GM19395 (cell line): ENCODE data around the gene POLR2E.

ENCODE experiments used
- ATAC-seq: cut with Tn5 transposase; IDR thresholded peaks from one replicate; pipeline ENCODE4 v1.9.1; 2021; ENCODE audit warnings: mild to moderate bottlenecking, moderate library complexity; ENCODE audit not compliant: unreplicated experiment

The POLR2E gene

DNA sequence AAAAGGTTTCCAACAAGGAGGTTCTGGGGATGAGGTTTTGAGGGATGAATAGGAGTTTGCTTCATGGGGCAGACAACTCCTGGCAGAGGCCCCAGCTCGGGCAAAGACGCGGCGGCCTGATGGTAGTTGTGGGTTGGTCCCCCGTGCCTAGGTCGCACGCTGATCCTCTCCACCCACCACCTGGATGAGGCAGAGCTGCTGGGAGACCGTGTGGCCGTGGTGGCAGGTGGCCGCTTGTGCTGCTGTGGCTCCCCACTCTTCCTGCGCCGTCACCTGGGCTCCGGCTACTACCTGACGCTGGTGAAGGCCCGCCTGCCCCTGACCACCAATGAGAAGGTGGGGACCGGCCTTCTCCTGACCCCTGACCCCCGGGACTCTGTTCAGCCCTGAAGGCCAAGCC lies 43.4 kb downstream of the POLR2E start:
- ATAC-seq = no peak

- no peak for ATAC-seq
Measured at GRCh38 chr19:1050989-1051788, 44.0 kb downstream of the POLR2E start.

GRCh38 chr19:1049800-1050199 lies 45.4 kb downstream of the POLR2E start:
- ATAC-seq = no peak

DNA sequence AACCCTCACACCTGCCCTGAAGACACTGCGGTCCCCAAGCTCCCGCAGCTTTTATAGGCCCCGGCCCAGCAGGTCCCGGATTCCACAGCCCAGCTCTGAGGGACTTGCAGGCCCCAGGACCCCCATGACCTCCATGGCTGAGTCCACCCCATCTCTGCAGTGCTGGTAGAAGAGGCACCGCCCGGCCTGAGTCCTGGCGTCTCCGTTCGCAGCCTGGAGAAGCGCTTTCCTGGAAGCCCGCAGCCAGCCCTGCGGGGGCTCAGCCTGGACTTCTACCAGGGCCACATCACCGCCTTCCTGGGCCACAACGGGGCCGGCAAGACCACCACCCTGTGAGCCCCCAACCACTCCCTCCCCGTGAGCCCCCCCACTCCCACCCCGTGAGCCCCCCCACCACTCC lies 46.1 kb downstream of the POLR2E start:
- ATAC-seq = no peak

DNA sequence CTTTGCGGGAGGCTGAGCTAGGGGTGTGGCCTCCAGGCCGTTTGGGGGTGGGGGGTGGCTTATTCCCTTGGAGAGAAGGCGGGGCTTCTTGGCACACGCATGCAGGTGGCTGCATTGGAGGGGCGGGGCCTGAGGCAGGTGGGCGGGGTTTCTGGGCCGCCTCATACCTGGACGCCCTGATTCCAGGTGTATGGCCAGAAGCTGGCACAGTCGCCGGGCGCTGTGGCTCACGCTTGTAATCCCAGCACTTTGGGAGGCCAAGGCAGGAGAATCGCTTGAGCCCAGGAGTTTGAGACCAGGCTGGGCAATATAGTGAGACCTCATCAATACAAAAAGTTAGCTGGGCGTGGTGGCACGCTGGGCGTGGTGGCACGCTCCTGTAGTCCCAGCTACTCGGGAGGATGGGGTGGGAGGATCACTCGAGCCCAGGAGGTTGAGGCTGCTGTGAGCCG lies 47.5 kb downstream of the POLR2E start:
- no peak for ATAC-seq

- no peak for ATAC-seq
Measured at GRCh38 chr19:1046836-1047695, 48.1 kb downstream of the POLR2E start.

GRCh38 chr19:1046117-1046626 lies 49.0 kb downstream of the POLR2E start:
- ATAC-seq = no peak

DNA sequence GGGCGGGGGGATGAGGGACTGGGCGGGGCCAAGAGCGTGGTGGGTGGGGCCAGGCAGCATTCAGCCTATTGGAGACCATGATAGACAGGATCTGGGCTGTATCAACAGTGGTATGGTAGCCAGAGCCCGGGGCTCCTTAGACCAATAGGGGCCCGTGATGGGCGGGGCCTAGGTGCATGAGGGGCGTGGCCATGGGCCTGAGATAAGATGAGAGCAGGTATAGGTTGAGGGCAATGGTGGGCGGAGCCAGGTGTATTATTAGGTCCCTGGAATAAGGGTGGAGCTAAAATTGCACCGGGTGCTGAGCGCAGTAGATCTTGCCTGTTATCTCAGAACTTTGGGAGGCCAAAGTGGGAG lies 50.0 kb downstream of the POLR2E start:
- no peak for ATAC-seq

DNA sequence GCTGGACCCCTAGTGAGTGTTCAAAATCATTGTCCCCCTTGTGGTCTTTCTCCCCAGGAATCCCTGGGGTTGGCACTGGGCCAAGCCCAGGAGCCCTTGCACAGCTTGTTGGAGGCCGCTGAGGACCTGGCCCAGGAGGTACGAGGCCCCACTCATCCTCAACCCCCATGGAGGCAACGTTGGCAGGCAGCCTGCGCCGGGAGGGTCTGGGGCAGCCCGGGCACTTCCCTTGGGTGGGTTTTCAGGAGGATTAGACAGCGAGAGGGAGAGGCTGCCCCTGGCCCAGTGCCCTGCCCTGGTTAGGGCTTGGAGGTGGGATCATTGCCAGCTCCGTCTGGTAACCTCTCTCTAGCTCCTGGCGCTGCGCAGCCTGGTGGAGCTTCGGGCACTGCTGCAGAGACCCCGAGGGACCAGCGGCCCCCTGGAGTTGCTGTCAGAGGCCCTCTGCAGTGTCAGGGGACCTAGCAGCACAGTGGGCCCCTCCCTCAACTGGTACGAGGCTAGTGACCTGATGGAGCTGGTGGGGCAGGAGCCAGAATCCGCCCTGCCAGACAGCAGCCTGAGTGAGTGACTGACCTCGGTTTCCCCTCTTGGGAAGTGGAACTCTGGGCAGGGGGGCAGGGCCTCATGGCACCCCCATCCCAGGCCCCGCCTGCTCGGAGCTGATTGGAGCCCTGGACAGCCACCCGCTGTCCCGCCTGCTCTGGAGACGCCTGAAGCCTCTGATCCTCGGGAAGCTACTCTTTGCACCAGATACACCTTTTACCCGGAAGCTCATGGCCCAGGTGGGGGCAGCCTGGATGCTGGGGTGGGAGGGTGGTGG lies 52.3 kb downstream of the POLR2E start:
- ATAC-seq = no peak

GRCh38 chr19:1041835-1042685 lies 53.1 kb downstream of the POLR2E start:
- ATAC-seq = no peak

DNA sequence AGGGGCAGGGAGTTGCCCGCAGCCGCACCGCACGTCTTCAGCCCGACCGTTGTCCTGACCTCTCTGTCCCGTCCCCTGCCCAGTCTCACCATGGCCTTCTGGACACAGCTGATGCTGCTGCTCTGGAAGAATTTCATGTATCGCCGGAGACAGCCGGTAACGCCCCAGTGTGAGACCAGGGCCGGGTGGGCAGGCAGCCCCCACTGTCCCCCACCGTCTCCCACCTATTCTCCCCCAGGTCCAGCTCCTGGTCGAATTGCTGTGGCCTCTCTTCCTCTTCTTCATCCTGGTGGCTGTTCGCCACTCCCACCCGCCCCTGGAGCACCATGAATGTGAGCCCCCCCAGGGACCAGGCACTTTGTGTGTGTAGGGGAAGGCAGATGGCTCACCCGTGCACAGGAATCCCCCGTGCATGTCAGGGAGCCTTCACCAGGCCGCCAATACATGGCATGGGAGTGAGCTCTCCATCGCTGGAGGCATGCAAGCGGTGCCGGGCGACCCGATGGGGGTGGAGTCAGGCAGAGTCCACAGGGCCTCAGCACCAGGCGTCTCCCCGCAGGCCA lies 53.8 kb downstream of the POLR2E start:
- no peak for ATAC-seq

- peak; percentile 44 for ATAC-seq
Measured at GRCh38 chr19:1040476-1041271, 54.5 kb downstream of the POLR2E start.

- ATAC-seq = peak; percentile 66
Measured at GRCh38 chr19:1039646-1040475, 55.3 kb downstream of the POLR2E start, which contains the start of gene ABCA7. TSS of gene ABCA7 (plus strand) at chr19:1040107. CDS start at chr19:1041362, 1,255 bp downstream.

- no peak for ATAC-seq
Measured at GRCh38 chr19:1038978-1039645, 56.1 kb downstream of the POLR2E start.

DNA sequence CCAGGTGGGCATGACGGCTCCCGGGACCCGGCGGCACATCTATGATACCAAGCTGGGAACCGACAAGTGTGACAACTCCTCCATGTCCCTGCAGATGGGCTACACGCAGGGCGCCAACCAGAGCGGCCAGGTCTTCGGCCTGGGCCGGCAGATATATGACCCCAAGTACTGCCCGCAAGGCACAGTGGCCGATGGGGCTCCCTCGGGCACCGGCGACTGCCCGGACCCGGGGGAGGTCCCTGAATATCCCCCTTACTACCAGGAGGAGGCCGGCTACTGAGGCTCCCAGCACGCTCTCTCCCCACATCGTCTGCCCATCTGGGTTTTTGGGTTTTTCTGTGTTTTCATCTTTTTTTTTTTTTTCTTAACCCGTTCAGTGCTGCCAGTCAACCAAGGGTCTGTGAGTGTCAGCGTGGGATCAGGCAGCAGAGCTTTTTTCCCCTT lies 57.5 kb downstream of the POLR2E start:
- ATAC-seq = no peak
